Measurements from ENCODE around the gene RAP1GDS1.

GRCh38 chr4:98394134-98394533, 132.9 kb downstream of the RAP1GDS1 start:
- TF ChIP-seq GABPA (IDR thresholded peaks at IDR 0.05; ENCODE audit: low read depth) (no peak), CTCF (IDR thresholded peaks at IDR 0.05; ENCODE audit: insufficient read depth, low read length) (no peak), POLR2AphosphoS5 (IDR thresholded peaks at IDR 0.05; ENCODE audit: low read depth) (no peak), REST (IDR thresholded peaks at IDR 0.05; ENCODE audit: insufficient replicate concordance, low read depth) (no peak)
